ENCODE results near the gene COG5.

The COG5 gene

GRCh38 chr7:107528461-107528860, 35.3 kb downstream of the COG5 start:
- DNase-seq (ENCODE audit: low read depth, low spot score), result no peak
- no peak overlapping the region for H3K4me3 ChIP-seq (ENCODE audit: low read length)

GRCh38 chr7:107527196-107527595, 36.5 kb downstream of the COG5 start:
- DNase-seq (ENCODE audit: low read depth, low spot score), result no peak
- H3K4me3 ChIP-seq (ENCODE audit: low read length), result no peak overlapping the region

- no peak overlapping the region for H3K4me3 ChIP-seq (ENCODE audit: low read length)
- no peak for DNase-seq (ENCODE audit: low read depth, low spot score)
Observed at GRCh38 chr7:107526672-107527071, 37.0 kb downstream of the COG5 start.

- DNase-seq (ENCODE audit: low read depth, low spot score), result no peak
- no peak overlapping the region for H3K4me3 ChIP-seq (ENCODE audit: low read length)
Observed at GRCh38 chr7:107506674-107507339, 56.9 kb downstream of the COG5 start.

- H3K4me3 ChIP-seq (ENCODE audit: low read length), result no peak overlapping the region
Observed at GRCh38 chr7:107505997-107506673, 57.6 kb downstream of the COG5 start.

GRCh38 chr7:107505362-107505761, 58.4 kb downstream of the COG5 start:
- DNase-seq (ENCODE audit: low read depth, low spot score), result no peak
- H3K4me3 ChIP-seq (ENCODE audit: low read length), result no peak overlapping the region

More at GRCh38 chr7:107505997-107506673, 57.6 kb downstream of the COG5 start:
- DNase-seq (ENCODE audit: low read depth, low spot score), result peak; percentile 28

GRCh38 chr7:107503687-107504086, 60.0 kb downstream of the COG5 start:
- no peak overlapping the region for H3K4me3 ChIP-seq (ENCODE audit: low read length)
- DNase-seq (ENCODE audit: low read depth, low spot score), result no peak

GRCh38 chr7:107502797-107503196, 60.9 kb downstream of the COG5 start:
- H3K4me3 ChIP-seq (ENCODE audit: low read length), result no peak overlapping the region
- no peak for DNase-seq (ENCODE audit: low read depth, low spot score)

- no peak for DNase-seq (ENCODE audit: low read depth, low spot score)
- no peak overlapping the region for H3K4me3 ChIP-seq (ENCODE audit: low read length)
Observed at GRCh38 chr7:107502154-107502553, 61.6 kb downstream of the COG5 start.

- DNase-seq (ENCODE audit: low read depth, low spot score), result peak; percentile 28
- H3K4me3 ChIP-seq (ENCODE audit: low read length), result no peak overlapping the region
Observed at GRCh38 chr7:107501593-107501992, 62.1 kb downstream of the COG5 start.

- no peak for DNase-seq (ENCODE audit: low read depth, low spot score)
- no peak overlapping the region for H3K4me3 ChIP-seq (ENCODE audit: low read length)
Observed at GRCh38 chr7:107499731-107500130, 64.0 kb downstream of the COG5 start.

GRCh38 chr7:107495516-107495915, 68.2 kb downstream of the COG5 start:
- no peak for DNase-seq (ENCODE audit: low read depth, low spot score)
- no peak overlapping the region for H3K4me3 ChIP-seq (ENCODE audit: low read length)

GRCh38 chr7:107494884-107495283, 68.8 kb downstream of the COG5 start:
- no peak for DNase-seq (ENCODE audit: low read depth, low spot score)
- H3K4me3 ChIP-seq (ENCODE audit: low read length), result no peak overlapping the region

GRCh38 chr7:107494315-107494751, 69.4 kb downstream of the COG5 start:
- no peak for DNase-seq (ENCODE audit: low read depth, low spot score)
- H3K4me3 ChIP-seq (ENCODE audit: low read length), result no peak overlapping the region

GRCh38 chr7:107492875-107493274, 70.8 kb downstream of the COG5 start:
- H3K4me3 ChIP-seq (ENCODE audit: low read length), result no peak overlapping the region
- DNase-seq (ENCODE audit: low read depth, low spot score), result no peak

GRCh38 chr7:107486041-107486440, 77.7 kb downstream of the COG5 start:
- DNase-seq (ENCODE audit: low read depth, low spot score), result no peak
- no peak overlapping the region for H3K4me3 ChIP-seq (ENCODE audit: low read length)

- H3K4me3 ChIP-seq (ENCODE audit: low read length), result no peak overlapping the region
- no peak for DNase-seq (ENCODE audit: low read depth, low spot score)
Observed at GRCh38 chr7:107482571-107482970, 81.1 kb downstream of the COG5 start.

GRCh38 chr7:107480932-107481331, 82.8 kb downstream of the COG5 start:
- H3K4me3 ChIP-seq (ENCODE audit: low read length), result no peak overlapping the region
- no peak for DNase-seq (ENCODE audit: low read depth, low spot score)

GRCh38 chr7:107479303-107479702, 84.4 kb downstream of the COG5 start:
- no peak for DNase-seq (ENCODE audit: low read depth, low spot score)
- no peak overlapping the region for H3K4me3 ChIP-seq (ENCODE audit: low read length)

- H3K4me3 ChIP-seq (ENCODE audit: low read length), result no peak overlapping the region
- DNase-seq (ENCODE audit: low read depth, low spot score), result no peak
Observed at GRCh38 chr7:107474104-107474521, 89.6 kb downstream of the COG5 start.

GRCh38 chr7:107472116-107472515, 91.6 kb downstream of the COG5 start:
- DNase-seq (ENCODE audit: low read depth, low spot score), result no peak
- no peak overlapping the region for H3K4me3 ChIP-seq (ENCODE audit: low read length)
